GM03348 (cell line): ENCODE data around the gene CAMKMT.

Experiments
- DNase-seq: peaks from one replicate; pipeline ENCODE4 v3.0.0; 2012; ENCODE audit warnings: low spot score

CAMKMT gene

GRCh38 chr2:44691174-44691785, 329.5 kb downstream of the CAMKMT start:
- DNase-seq: no peak

- DNase-seq: no peak
Measured at GRCh38 chr2:44692821-44693220, 331.1 kb downstream of the CAMKMT start.

DNA sequence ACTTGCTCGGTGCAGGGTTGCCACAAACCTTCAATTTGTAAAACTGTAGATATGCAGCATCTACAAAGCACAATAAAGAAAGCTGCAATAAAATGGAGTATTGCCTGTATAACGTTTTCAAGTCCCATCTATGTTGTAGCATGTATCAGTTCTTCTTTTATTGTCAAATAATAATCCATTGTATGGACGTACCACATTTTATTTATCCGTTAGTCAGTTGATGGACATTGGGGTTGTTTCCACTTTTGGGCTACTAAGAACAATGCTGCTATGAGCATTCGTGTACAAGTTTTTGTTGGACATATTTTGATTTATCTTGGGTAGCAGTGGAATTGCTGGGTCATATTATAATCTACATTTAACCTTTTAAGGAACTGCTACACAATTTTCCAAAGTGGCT, 339.1 kb downstream of the CAMKMT start:
- DNase-seq: no peak

- DNase-seq: no peak
Measured at GRCh38 chr2:44705356-44705755, 343.6 kb downstream of the CAMKMT start.

- DNase-seq: no peak
Measured at GRCh38 chr2:44705876-44706480, 344.2 kb downstream of the CAMKMT start.

GRCh38 chr2:44706681-44707553, 345.2 kb downstream of the CAMKMT start:
- no peak for DNase-seq

GRCh38 chr2:44707945-44708660, 346.4 kb downstream of the CAMKMT start:
- DNase-seq: no peak

DNA sequence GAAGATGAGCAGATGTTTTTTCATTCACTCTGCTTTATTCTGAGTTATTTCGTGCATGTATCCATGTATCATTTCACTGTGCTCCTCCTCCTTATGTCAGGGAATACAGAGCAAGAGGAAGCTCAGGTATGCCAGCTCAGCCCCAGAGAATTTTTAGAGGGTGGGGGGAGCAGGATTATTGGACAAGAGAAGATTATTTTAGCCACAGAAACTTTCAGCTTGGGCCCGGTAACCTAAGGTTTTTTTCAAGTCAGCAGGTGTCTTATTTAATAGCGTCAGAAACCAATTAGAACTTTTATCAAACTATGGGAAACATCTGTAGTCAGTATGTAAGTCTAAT, 346.9 kb downstream of the CAMKMT start:
- DNase-seq: no peak

DNA sequence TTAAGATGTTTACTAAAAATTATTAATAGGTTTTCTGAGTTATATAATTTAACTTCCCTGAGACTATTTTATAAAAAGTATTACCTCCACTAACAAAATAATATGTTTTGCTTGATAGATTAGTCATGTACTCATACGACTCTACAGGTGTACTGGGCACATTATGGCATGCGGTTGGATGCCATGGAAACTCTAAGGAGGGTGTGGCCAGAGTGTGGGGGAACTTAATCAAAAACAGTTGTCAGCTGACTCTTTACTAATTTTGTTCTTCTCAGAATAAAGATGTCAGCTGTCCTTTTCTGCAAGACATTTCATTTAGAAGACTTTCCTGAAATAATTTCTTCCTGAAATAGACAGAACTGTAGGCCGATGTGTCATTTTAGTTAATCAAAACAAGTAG, 351.4 kb downstream of the CAMKMT start:
- DNase-seq: no peak

- DNase-seq: peak; percentile 70
Measured at GRCh38 chr2:44715671-44716081, 353.9 kb downstream of the CAMKMT start.

DNA sequence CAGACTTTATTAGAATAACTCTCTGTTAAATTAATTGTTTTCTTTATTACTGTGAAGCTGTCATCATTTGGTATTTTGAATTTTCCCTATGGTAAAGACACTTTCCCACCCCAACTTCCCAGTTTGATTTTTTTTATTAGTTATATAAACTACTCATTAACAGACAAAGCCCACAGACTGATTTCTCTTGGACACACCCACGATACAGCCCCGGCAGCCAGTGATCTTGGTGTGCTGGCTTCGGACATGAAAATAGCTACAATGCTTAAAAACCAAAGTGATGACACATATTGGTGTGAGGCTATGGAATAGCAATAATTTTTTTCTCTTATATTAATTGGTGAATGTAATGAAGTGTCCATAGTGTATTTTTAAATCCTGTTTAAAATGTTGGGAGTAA, 354.4 kb downstream of the CAMKMT start:
- DNase-seq: peak; percentile 31

- DNase-seq: no peak
Measured at GRCh38 chr2:44718431-44718830, 356.7 kb downstream of the CAMKMT start.

DNA sequence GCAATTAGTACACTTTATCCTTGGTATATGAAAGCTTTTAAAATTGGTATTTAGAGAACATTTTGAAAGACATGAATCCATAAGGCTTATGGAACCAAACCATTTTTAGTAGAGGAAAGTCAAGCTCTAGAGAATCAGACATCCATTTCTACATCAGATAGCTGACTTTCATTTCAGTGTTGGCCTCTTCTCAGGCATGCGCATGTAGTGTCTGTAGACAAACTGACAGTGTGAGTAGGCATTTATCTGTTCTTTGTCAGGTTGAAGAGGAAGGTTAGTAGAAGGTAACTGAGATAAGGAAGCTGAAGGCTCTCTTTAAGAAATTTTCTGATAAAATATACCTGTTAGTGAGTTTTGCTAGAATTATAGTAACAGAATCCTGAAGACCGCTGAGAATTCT, 357.8 kb downstream of the CAMKMT start:
- DNase-seq: no peak

GRCh38 chr2:44722026-44722625, 360.4 kb downstream of the CAMKMT start:
- DNase-seq: no peak

- DNase-seq: no peak
Measured at GRCh38 chr2:44723921-44724320, 362.2 kb downstream of the CAMKMT start.

GRCh38 chr2:44730593-44730992, 368.8 kb downstream of the CAMKMT start:
- no peak for DNase-seq

DNA sequence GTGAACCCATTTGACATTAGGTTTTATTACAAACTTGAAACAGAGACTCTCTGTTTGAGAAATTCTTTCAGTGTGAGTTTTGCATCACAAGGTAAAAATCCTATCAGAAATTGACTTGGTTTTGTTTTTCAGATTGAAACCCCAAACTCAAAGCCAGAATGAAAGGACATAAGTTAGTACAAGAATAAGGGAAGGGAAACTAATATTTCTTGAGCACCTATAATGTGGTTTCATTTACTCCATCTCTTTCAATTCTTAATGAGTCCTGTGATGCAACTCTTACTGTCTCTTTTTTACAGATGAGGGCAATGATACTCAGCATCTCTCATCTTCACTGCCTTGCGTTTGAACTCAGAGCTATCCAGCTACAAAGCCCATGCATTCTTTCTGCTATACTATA, 369.8 kb downstream of the CAMKMT start:
- DNase-seq: no peak

- DNase-seq: no peak
Measured at GRCh38 chr2:44736270-44736942, 374.7 kb downstream of the CAMKMT start.

GRCh38 chr2:44740678-44741077, 378.9 kb downstream of the CAMKMT start:
- DNase-seq: no peak

DNA sequence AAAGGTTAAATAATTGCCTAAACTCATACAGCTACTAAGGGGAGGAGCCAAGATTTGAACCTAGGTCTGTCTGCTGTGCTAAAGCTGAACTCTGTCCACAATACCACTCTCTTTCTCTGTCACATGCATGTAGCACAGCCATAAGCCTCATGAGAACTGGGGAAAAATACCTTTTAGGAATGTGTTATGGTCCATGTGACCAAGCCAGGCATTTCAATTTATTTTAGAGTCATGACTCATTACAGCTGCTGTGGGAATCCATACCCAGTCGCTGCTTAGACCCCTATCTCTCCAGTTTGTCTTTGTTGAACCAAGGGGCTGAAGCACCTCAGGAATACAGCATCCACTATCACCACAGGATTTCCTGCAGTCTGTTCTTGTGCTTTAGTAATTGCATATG, 379.8 kb downstream of the CAMKMT start:
- DNase-seq: no peak

GRCh38 chr2:44742057-44742456, 380.3 kb downstream of the CAMKMT start:
- no peak for DNase-seq

GRCh38 chr2:44743473-44743872, 381.7 kb downstream of the CAMKMT start:
- DNase-seq: no peak
